Brain pericyte (primary cell): ENCODE data around the gene ANO10.
"Not testable (repeated sequence)": the region's sequence is repeated elsewhere in the genome, so short reads cannot be mapped to it uniquely, and the experiment has no call there.

ENCODE experiments used
- DNase-seq: peaks from one replicate; pipeline ENCODE4 v3.0.0-alpha.2; 2012; ENCODE audit warnings: low read depth, low spot score

Gene ANO10, protein sequence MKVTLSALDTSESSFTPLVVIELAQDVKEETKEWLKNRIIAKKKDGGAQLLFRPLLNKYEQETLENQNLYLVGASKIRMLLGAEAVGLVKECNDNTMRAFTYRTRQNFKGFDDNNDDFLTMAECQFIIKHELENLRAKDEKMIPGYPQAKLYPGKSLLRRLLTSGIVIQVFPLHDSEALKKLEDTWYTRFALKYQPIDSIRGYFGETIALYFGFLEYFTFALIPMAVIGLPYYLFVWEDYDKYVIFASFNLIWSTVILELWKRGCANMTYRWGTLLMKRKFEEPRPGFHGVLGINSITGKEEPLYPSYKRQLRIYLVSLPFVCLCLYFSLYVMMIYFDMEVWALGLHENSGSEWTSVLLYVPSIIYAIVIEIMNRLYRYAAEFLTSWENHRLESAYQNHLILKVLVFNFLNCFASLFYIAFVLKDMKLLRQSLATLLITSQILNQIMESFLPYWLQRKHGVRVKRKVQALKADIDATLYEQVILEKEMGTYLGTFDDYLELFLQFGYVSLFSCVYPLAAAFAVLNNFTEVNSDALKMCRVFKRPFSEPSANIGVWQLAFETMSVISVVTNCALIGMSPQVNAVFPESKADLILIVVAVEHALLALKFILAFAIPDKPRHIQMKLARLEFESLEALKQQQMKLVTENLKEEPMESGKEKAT

GRCh38 chr3:43621656-43622432 is at the start of gene ANO10:
Gene ANO10 (minus strand): TSS chr3:43622011. CDS start chr3:43605852, 16,159 bp downstream.
- peak; percentile 97 for DNase-seq

GRCh38 chr3:43670635-43671522 is 49.1 kb upstream of the ANO10 start:
- no peak for DNase-seq

- DNase-seq, result not testable (repeated sequence)
Measured at GRCh38 chr3:43665011-43665410, 43.2 kb upstream of the ANO10 start.

- not testable (repeated sequence) for DNase-seq
Measured at GRCh38 chr3:43661376-43661775, 39.6 kb upstream of the ANO10 start.

DNA sequence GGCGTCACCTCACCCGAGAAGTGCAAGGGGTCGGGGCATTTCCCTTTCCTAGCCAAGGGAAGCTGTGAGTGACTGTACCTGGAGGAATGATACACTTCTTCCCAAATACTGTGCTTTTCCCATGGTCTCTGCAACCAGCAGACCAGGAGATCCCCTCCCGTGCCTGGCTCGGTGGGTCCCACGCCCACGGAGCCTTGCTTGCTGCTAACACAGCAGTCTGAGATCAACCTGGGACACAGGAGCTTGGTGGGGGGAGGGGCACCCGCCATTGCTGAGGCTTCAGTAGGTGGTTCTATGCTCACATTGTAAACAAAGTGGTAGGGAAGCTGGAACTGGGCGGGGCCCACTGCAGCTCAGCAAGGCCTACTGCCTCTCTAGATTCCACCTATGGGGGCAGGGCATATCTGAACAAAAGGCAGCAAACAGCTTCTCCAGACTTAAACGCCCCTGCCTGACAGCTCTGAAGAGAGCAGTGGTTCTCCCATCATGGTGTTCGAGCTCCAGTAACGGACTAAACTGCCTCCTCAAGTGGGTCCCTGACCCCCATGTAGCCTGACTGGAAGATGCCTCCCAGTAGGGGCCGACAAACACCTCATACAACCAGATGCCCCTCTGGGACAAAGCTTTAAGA is 37.6 kb upstream of the ANO10 start:
- no peak for DNase-seq

DNA sequence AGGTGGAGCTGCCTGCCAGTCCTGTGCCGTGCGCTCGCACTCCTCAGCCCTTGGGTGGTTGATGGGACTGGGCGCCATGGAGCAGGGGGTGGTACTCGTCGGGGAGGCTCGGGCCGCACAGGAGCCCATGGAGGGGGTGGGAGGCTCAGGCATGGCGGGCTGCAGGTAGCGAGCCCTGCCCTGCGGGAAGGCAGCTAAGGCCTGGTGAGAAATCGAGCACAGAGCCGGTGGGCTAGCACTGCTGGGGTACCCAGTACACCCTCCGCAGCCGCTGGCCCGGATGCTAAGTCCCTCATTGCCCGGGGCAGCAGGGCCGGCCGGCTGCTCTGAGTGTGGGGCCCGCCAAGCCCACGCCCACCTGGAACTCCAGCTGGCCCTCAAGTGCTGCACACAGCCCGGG is 34.6 kb upstream of the ANO10 start:
- not testable (repeated sequence) for DNase-seq

DNA sequence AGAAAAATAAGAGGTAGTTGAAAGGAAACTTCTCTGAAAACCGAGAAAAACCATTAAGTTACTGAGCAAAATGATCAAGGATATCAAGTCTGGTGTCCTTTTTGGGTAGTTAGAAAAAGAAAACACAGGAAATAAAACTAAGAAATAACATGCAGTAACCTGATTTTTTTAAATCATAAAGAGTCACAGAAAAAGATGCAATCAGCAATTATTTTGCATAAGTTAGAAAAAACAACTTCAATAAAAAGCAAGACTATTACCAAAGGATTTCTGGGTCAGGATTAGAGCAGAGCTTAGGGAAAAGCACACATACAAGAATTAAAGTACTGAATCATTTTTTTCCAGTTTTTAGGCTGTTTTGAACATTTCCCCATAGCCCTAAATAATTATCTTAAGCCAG is 28.5 kb upstream of the ANO10 start:
- DNase-seq, result no peak

DNA sequence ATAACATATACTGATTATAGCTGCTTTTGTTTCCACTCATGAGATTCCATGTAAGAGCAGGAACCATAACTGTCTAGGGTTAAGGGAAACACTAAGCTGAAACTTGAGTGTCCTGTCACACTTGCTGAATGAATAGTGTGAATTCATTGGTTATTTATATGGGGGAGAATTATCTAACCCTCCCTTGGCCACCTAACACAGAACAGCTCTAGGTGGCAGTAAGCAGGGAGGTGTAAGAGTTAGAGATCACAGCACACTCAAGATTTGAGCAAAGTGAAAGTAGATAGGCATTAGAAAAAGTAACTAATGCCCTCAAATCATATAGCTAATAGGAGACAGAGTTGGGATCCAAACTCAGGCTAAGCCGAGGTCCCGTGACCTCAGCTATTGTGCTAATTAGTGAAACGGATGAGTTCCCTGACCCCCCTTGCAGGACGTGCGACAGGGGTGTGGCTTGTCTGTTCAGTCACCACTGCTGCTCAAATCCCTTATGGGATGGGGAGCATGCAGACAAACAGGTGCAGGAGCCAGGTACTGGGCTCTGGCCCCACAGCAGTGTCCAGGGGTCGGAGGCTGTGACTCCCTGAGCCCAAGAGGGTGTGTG is 27.7 kb upstream of the ANO10 start:
- no peak for DNase-seq

DNA sequence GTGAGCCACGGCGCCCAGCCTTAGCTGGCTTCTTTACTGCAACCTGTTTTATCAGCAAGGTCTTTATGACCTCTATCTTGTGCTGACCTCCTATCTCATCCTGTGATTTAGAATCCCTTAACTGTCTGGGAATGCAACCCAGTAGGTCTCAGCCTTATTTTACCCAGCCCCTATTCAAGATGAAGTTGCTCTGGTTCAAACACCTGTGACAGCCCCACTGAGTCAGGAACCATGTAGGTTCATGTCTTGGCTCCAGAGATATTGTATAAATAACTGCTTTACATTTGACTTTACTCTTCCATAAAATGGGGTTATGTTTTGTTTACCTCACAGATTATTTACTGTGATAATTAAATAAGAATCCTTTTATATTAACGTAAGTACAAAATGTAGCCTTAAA is 27.1 kb upstream of the ANO10 start:
- no peak for DNase-seq

DNA sequence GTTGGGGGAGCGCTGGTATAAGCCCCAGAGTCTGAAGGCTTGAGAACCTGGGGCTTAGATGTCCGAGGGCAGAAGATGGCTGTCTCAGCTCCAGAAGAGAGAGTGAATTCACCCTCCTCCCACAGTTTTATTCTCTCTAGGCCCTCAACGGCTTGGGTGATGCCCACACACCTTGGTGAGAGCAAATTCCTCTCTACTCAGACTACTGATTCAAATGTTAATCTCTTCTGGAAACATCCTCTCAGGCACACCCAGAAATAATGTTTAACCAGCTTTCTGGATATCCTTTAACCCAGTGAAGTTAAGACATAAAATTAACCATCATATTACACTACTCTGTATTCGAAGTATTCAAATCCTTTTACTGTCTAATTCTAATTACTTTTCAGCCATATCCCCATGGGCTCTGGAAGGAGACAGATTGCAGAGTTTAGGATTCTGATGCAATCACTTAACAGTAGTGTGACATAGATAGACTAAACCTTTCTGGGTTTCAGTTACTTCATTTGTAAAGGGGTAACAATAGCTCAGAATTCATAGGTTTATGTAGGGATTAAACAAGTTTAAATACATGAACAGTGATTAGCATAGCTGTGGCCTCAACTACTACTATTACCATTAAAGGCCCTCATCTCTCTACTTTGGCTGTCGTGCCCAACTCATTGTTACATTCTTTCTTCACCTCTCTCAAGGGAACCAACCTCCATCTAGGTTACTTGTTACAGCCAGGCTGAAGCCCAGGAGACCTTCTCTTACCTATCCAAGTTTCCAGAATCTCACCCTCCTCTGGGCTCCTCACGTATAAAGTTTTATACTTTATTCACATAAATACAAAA is 25.7 kb upstream of the ANO10 start:
- DNase-seq, result no peak

GRCh38 chr3:43644443-43644842 is 22.6 kb upstream of the ANO10 start:
- DNase-seq, result no peak

DNA sequence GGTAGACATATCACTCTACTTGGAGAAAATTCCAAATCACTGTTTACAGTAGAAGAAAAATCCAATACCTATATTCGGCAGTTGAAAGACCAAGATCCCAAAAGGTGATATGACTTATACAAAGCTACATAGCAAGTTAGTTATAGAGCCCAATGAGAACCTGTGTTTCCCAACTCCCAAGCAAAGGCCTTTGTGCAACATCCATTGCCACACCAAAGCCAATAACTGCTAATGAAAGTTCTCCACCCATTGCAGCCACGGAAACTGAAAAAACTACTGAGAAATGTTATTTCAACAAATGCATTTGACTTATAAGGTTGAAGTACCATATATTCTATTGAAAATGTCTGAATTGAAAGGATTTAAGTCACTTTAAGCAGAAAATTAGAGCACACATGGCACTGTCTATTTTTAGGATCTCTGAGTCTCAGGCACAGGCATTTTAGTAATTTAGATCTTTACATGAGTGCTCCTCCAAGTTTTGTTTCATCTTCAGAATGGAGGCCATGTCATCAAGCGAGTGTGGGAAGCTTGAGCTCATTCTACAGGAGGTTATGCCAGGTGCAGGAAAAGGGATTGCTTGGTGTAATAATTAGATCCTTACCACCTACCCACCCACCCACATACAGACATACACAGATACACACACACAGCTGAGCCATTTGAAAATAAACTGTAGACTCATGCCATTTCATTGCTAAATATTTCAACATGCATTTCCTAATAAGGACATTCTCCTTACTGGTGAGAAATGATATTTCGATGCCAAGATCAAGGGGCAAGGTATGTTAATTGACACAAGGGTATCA is 19.7 kb upstream of the ANO10 start:
- DNase-seq, result no peak

DNA sequence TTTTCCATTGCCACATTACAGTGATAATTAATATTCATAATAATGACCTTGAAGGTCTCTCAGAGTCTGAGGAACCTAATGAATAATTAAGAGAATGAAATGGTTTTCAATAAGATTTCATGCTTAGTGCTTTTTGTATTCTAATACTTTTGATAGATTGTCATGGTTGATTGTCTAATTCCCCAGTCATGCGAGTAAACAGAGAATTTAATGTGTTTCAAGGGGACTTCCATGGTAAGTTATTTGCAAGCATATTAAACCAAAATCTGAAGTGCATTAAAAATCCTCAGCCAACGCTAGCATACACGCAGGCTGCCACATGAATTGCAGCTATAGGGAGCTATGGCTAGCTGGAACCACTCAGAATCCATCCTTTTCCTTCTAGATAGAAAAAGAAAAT is 18.9 kb upstream of the ANO10 start:
- DNase-seq, result no peak

DNA sequence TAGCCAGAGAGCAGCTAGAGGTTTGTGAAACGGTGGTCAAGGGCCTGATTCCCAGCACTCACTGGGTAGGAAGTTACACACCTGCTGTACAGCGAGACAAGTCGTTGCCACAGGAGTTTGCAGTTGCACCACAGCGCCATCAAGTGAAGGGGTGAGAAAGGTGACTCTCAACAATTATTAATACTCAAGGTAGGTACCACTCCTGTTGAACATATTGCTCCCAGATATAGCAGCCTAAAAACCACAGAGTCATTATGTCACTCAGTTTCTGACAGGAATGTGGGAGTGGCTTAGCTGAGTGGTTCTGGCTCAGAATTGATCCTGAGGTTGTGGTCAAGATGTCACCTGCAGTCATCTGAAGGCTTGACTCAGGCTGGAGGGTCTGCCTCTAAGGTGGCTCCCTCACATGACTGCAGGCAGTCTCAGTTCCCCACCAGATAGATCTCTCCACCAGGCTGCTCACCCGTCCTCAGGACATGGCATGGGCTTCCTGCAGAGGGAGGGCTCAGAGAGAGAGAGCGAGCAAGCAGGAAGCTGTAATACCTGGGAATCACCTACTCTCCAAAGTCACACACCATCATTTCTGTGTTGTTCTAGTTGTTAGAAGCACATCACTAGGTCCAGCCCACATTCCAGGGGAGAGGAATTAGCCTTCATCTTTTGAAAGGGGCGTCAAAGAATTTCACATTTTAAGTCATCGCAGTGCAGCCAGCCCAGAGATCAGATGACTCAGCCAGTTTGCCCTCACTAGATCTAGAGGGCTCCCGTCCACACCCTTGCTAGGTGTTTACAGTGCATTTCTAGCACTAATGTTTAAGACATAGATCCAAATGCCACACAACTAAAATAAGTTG is 17.0 kb upstream of the ANO10 start:
- DNase-seq, result no peak

GRCh38 chr3:43637702-43638101 is 15.9 kb upstream of the ANO10 start:
- no peak for DNase-seq

DNA sequence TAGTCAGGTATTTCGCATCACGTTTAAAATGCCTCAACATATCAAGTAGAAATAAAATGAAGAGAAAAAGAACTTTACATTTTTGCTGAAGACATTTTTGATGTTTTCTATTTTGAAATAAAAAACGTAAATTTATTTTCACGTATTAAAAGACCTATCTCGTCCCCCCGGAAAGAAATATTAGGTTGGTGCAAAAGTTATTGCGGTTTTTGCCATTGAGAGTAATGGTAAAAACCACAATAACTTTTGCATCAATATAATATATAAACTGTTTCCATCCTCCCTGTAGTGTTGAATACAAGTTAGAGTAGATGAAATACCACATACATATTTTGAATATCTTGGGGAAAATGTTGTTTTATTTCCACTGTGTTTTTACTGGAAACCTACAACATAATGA is 11.2 kb upstream of the ANO10 start:
- DNase-seq, result no peak

GRCh38 chr3:43632269-43632733 is 10.5 kb upstream of the ANO10 start:
- DNase-seq, result no peak

GRCh38 chr3:43629741-43630140 is 7.9 kb upstream of the ANO10 start:
- DNase-seq, result no peak
